Activated CD4-positive, CD25-positive, alpha-beta regulatory T cell treated with anti-CD3 and anti-CD28 coated beads, Interleukin-2, amount 50 U/mL, for 72 hours (primary cell): Measurements from ENCODE around the gene RALB.
"Not testable (repeated sequence)": the region's sequence is repeated elsewhere in the genome, so short reads cannot be mapped to it uniquely, and the experiment has no call there.

Experiments
- DNase-seq: peaks from one replicate; pipeline ENCODE4 v3.0.0; 2021

The RALB gene

DNA sequence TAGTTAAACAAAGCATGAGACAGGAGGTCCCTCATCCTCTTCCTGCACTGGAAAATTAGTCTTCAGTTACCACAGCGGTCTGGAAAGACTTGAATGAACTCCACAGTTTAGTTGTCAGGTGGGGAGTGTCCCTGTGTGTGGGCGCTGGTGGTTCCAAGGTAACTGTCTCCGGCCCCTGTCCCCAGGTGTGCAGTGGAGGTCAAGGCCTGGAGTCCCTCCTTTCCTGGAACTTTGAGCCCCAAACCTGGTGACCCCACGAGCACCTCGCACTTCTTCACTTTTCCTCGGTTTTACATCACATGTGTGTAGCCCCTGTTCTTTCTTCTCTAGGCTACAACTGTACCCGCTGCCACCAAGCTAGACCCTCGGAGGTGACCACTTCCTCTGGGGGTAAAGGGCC, 65.3 kb downstream of the RALB start:
- DNase-seq = no peak

DNA sequence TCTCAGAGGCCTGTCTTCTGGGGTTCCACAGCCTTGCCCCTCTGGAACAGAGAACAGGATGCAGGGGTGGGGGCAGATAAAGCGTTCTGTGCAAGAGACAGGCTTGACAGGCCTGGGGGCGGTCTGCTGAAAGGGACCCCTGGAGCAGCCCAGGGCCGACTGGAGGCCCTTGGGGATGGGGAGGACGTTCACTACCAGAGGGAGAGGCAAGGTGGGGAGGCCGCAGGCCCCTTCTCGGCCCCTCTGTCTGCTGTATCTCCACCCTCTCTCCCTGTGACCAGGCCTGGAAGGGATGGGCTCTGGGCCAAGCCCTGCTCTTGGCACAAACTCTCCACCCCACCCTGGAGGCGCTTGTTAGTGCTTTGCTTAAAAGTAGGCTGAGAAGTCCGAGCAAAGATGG, 66.0 kb downstream of the RALB start:
- no peak for DNase-seq

DNA sequence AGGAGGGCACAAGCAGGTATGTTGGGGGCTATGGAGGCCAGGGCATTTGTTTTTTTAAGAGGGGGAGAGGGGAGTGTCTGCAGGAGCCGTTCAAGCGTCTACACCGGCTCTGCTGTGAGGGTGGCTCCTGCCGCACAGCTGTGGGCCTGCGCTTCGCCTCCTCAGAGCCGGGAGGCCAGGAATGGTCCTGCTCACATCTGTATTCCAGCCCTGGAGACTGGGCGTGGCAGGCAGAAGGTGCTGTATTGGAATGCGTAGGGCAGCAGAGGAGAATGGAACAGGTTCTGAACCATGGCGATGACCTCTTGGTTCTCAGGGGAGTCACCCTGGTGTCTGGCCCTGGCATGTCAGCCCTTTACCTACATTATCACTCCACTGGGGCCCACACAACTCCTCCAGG, 66.5 kb downstream of the RALB start:
- DNase-seq = no peak

DNA sequence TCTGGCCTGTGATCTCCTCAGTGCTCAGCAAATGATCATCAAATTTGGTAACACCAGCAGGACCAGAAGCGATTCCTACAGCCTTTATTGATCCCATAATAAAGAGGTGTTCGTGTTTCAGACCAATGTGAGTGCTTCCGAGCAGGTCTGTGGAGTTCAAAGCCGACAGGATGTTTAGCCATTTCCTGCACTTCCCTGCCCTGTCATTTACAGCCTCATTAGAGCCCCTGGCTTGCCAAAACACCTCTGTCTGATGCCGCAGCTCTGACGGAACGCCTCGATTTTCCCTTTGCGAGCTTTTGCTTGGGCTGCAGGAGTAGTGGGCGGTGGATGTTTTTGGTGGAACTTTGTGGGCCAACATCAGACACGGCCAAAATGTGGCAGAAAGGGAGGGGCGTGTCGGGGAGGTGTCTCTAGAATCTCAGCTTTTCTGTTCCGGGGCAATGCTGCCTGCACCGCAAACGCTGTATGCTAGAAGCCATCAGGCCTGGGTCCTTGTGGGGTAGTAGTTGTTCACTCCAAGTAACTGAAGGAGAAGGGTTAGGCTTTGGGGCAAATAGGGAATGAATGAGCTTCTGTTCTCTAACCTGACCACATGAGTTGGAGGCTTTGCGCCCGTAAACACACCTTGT, 67.2 kb downstream of the RALB start:
- no peak for DNase-seq

GRCh38 chr2:120320318-120320851, 67.7 kb downstream of the RALB start:
- DNase-seq = no peak

DNA sequence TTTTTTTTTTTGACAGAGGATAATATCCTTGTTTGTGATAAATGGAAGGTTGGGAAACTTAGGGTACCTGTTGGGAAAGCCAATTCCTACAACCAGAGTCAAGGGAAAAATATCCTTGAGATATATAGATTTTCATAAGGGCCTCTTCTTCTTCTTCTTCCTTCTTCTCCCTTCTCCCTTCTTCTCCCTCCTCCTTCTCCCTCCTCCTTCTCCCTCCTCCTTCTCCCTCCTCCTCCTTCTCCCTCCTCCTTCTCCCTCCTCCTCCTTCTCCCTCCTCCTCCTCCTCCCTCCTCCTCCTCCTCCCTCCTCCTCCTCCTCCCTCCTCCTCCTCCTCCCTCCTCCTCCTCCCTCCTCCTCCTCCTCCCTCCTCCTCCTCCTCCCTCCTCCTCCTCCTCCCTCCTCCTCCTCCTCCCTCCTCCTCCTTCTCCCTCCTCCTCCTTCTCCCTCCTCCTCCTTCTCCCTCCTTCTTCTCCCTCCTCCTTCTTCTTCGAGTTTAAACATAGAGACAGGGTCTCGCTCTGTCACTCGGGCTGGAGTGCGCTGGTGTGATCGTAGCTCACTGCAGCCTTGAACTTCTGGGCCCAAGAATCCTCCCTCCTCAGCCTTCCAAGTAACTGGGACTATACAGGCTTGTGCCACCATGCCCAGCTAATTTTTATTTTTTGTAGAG, 68.4 kb downstream of the RALB start:
- not testable (repeated sequence) for DNase-seq

GRCh38 chr2:120321721-120322284, 69.2 kb downstream of the RALB start:
- no peak for DNase-seq

GRCh38 chr2:120322329-120322728, 69.7 kb downstream of the RALB start:
- DNase-seq = no peak

DNA sequence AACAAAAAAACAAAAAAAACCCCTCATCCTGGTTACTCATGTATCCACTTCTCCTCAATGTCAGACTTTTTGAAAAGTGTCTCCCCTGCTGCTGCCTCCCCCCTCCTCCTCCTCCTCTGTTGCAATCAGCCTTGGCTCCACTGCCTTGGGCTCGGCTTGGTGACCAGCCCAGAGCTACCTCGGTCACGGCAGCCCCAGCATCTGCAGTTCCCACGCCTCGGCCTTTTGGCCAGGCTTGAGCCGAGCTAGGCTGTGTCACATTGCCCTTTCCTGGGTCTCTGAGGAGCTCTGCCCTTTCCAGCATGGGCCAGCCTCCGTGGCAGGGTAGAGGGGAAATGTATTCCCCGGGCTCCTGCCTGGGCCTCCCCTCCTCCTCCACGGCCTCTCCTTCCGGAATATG, 70.6 kb downstream of the RALB start:
- DNase-seq = no peak

GRCh38 chr2:120323807-120324399, 71.3 kb downstream of the RALB start:
- no peak for DNase-seq

GRCh38 chr2:120324933-120325332, 72.3 kb downstream of the RALB start:
- no peak for DNase-seq

- DNase-seq = no peak
These were observed 73.4 kb downstream of the RALB start for GRCh38 chr2:120326066-120326465.

DNA sequence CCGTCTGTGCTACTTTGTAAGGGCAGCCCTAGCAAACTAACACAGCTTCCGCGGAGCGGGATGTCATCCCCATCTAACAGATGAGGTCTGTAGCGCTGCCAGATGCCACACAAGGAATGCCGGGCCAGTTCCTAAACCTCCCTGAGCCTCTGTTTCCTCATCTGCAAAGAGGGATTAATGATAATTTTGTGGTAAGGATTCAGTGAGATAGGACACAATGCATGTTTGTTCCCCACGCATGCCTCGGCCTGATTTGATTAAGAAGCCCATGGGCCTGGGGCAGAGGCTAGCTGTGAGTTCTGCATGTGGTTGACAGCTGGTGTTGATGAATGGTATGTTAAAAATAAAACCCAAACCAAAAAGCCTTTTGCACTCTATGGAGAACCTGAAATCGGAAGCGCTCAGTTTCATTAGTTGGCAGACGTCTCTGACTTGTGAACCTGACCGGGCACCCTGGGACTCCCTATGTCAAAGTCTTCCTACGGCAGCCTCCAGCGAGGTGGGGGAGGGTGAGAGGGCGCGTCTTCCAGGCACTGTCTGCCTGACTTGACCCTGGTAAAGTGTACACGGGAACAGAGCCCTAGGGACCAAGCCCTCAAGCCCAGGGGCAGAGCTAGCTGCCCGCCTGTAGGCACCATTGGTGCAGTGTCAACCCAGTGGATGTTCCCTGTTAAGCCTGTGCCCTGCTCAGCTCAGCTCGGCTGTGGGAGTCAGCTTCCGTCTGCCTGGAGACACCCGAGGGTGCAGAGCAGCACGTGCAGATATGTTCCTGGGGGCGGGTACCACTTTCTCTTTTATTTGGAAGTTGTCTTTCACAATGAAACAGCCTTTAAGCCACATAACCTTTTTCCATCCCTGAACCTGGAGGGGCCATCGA, 78.5 kb downstream of the RALB start:
- DNase-seq = no peak

DNA sequence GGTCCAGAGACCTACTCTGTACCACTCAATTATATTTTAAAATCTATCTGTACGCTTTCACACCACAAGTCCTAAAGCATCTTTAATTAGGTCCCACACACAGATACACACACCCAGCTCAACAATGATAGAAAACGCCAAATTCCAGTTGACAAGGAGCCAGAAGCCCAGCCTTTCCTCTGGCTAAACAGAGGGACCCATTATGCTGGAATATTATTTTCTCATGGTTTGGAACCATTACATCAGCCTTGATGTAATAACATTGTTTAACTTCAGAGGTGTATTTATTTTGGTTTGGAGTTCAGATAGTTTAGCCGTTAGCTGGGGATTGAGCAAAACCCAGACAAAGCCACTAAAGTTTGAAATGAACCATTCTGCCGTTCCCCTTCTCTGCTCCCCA, 79.3 kb downstream of the RALB start:
- DNase-seq = no peak

- no peak for DNase-seq
These were observed 79.7 kb downstream of the RALB start for GRCh38 chr2:120332384-120332783.

DNA sequence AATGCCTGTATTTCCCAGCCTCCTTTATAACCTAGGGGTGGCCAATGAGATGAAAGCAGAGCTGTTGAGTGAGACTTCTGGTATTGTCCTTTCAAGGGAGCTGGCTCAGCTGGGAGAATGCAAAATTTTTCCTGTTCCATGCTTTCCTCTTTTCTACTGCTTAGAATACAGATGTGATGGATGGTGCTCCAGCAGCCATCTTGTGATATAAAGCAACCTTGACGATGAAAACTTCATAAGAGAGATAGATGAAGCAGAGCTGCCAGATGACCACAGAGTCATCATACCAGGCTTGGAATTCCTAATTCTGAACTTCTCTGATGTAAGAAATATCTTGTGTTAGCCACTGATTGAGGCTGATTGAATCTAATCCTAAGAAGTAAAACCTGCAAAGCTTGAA, 81.4 kb downstream of the RALB start:
- no peak for DNase-seq

DNA sequence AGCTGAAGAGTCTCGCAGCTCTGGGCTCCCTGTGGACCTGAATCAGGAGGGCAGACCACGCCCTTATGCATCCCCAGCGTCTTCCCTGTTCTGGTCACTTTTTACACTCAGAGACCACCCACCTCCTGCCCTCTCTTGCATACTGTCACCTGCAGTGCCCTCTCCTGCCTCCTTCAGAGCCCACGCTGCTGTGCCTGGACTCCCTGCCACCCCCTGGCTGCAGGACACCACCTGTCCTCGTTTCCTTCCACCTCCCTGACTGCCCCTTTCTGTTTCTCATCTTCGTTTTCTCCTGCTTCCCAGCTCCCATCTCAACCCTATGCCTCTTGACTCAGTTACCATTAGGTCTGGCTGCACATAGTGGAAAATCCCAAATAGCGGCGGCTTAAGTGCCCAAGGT, 84.1 kb downstream of the RALB start:
- no peak for DNase-seq

DNA sequence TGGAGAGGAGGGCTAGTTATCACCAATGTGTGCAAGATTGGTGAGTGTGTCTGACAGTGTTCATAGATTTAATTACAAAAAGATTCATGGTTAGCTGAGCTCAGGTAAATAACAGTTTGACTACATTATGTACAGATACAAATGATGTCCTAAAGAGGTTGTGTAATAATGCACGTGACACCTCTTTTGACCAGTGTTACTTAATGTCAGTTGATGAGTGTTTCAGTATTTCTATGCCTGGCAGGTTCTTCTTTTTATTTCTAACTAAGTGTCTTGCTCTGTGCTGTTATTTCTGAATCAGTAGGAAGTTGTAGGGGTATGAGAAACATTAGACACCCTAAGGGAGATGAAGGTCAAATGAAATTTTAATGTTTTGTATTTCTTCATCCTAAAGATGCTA, 85.4 kb downstream of the RALB start:
- no peak for DNase-seq

GRCh38 chr2:120341977-120342376, 89.3 kb downstream of the RALB start:
- DNase-seq = no peak

DNA sequence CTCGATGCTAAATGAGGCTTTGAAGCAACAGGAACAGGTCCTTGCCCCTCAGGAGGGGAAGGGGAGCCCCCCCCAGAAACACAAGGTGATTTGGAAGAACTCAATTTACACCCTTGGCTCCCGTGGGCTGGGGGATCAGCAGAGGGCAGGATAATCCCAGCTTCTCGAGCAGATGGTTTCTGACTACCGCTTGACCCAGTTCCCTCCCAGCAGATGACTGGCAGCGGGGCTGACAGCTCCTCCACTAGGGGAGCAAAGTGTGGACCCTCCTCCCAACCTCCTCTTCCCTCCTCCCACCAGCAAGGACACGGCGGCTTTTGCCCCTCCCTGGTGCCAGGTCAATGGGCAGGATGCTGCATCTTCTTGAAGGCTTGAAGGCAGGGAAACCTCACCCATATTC, 89.8 kb downstream of the RALB start:
- no peak for DNase-seq

- DNase-seq = no peak
These were observed 90.4 kb downstream of the RALB start for GRCh38 chr2:120343100-120343432.

DNA sequence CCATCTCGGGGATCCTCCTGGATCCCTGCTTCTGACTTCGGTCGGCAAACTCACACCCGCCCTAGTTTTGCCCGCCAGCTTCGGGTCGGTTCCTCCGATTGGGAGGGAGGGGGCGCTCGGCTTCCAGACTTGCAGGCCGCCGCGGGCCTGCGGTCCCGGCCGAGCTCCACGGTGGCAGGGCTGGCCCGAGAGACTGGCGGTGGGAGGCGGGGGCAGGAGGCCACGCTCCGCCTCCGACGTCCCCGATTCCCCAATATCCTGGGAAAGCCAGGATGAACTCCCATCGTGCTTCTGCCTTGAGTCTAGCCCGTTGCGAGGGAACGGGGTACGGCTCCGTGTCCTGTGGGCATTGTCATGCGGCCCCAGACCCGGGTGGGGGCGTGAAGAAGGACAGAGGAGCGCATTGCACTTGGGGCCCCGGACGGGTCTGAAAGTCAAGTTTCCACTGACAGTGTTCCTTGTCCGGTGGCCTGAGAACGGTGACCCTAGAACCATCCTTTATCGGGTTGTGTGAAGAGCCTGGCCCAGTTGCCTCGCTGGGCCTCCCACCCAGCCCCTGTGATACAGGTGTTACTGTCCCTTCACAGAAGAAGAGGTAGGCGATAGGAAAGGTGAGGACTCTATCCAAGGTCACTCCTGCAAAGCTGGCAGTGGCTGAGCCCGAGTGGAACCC, 90.9 kb downstream of the RALB start:
- DNase-seq = peak; percentile 48
